SK-N-SH (cell line): ENCODE results near the gene DUSP16. TPM values are rescaled to one million over a fixed set of nuclear protein-coding genes. Genes with fewer than 3 reads are reported as not detected.
A peak's percentile ranks its signal among the peaks of the same experiment; 100 is the strongest.
"Not testable (repeated sequence)": the region's sequence is repeated elsewhere in the genome, so short reads cannot be mapped to it uniquely, and the experiment has no call there.

Experiments used
- CTCF ChIA-PET: fragments of 300-600, 350-600 bp; formaldehyde crosslinking; extraction: SDS; loops from one replicate; lab custom pipeline; 2021; lab: Yijun Ruan, JAX
- POLR2A ChIA-PET: fragments of 350-600 bp; sonication (Branson Sonifier 250); formaldehyde crosslinking; extraction: SDS; loops from one replicate; lab custom pipeline; 2020; ENCODE audit warnings: antibody characterized with exemption, inconsistent platforms; lab: Yijun Ruan, JAX
- DNase-seq: peaks from one replicate; pipeline ENCODE4 v3.0.0; 2012
- H2AFZ ChIP-seq: fragments of 200-600 bp; sonication (generic); 2 replicates; pipeline ENCODE4 v1.8.1; 2016; ENCODE audit warnings: antibody characterized with exemption, mild to moderate bottlenecking, low read depth
- H3F3A ChIP-seq: fragments of 200-600 bp; sonication (generic); replicated peaks from 2 replicates; pipeline ENCODE3; 2016; ENCODE audit warnings: antibody characterized with exemption, mild to moderate bottlenecking; ENCODE audit not compliant: insufficient read depth
- H3K27ac ChIP-seq, 2 experiments: fragments of 200-500 bp in 1 of 2; fragments of 200-600 bp in 1 of 2; sonication (Bioruptor generic) in 1 of 2; sonication (generic), shearing (Covaris generic) in 1 of 2; 2 replicates each; pipeline versions ENCODE4 v1.5.1 to v1.6.1; 2014 to 2016; ENCODE audit warnings: low read depth in 2 of 2, inconsistent platforms in 1 of 2, low read length in 1 of 2, mild to moderate bottlenecking in 1 of 2, mixed read lengths in 1 of 2
- H3K27me3 ChIP-seq: fragments of 200-600 bp; sonication (generic), shearing (Covaris generic); 2 replicates; pipeline ENCODE4 v1.6.1; 2016; ENCODE audit warnings: mixed run types; ENCODE audit not compliant: insufficient read depth
- H3K36me3 ChIP-seq, 2 experiments: fragments of 200-500 bp in 1 of 2; fragments of 200-600 bp in 1 of 2; sonication (Bioruptor generic) in 1 of 2; sonication (generic) in 1 of 2; replicated peaks in 1 of 2; 2 replicates each; pipeline versions ENCODE3 to v1.5.1; 2014 to 2016; ENCODE audit warnings: low read length in 1 of 2, mild to moderate bottlenecking in 1 of 2; ENCODE audit not compliant: insufficient read depth in 2 of 2, control insufficient read depth in 1 of 2
- H3K4me1 ChIP-seq, 2 experiments: fragments of 200-500 bp in 1 of 2; fragments of 200-600 bp in 1 of 2; sonication (Bioruptor generic) in 1 of 2; sonication (generic), shearing (Covaris generic) in 1 of 2; 2 replicates each; pipeline versions ENCODE4 v1.5.1 to v1.6.1; 2014 to 2016; ENCODE audit warnings: low read depth in 1 of 2, low read length in 1 of 2, mixed run types in 1 of 2; ENCODE audit not compliant: insufficient read depth in 2 of 2, control insufficient read depth in 1 of 2
- H3K4me2 ChIP-seq: fragments of 200-600 bp; sonication (generic), shearing (Covaris generic); 2 replicates; pipeline ENCODE4 v1.6.1; 2017; ENCODE audit warnings: mixed run types
- H3K4me3 ChIP-seq, 2 experiments: fragments of 200-500 bp in 1 of 2; fragments of 200-600 bp in 1 of 2; sonication (Bioruptor generic) in 1 of 2; sonication (generic), shearing (Covaris generic) in 1 of 2; 2 replicates each; pipeline versions ENCODE4 v1.5.1 to v1.8.1; 2014 to 2016; ENCODE audit warnings: low read depth in 2 of 2, inconsistent platforms in 1 of 2, low read length in 1 of 2, mild to moderate bottlenecking in 1 of 2, mixed read lengths in 1 of 2, moderate library complexity in 1 of 2
- H3K79me2 ChIP-seq: fragments of 200-600 bp; sonication (generic); 2 replicates; pipeline ENCODE4 v1.8.1; 2017; ENCODE audit warnings: mild to moderate bottlenecking; ENCODE audit not compliant: insufficient read depth
- H3K9ac ChIP-seq: fragments of 200-600 bp; sonication (generic); 2 replicates; pipeline ENCODE4 v1.6.1; 2017; ENCODE audit warnings: mixed run types
- H3K9me2 ChIP-seq: fragments of 200-600 bp; sonication (generic); 2 replicates; pipeline ENCODE4 v1.6.1; 2017; ENCODE audit warnings: mixed run types
- H3K9me3 ChIP-seq: fragments of 200-600 bp; sonication (generic); 2 replicates; pipeline ENCODE4 v1.6.1; 2017; ENCODE audit warnings: mixed run types, mild to moderate bottlenecking, moderate library complexity
- H4K20me1 ChIP-seq: fragments of 200-600 bp; sonication (generic); 2 replicates; pipeline ENCODE4 v1.6.1; 2017; ENCODE audit warnings: mild to moderate bottlenecking, mixed run types; ENCODE audit not compliant: insufficient read depth
- ELF1 ChIP-seq: IDR thresholded peaks from 2 replicates; pipeline ENCODE4 v1.4.0; 2012
- EP300 ChIP-seq, 2 experiments: IDR thresholded peaks; 2 replicates each; pipeline versions ENCODE4 v1.4.0 to v1.6.1; 2012; ENCODE audit warnings: borderline replicate concordance in 1 of 2, low read depth in 1 of 2, low read length in 1 of 2
- EZH2phosphoT487 ChIP-seq: fragments of 200-600 bp; sonication (generic); IDR thresholded peaks from 2 replicates; pipeline ENCODE4 v1.6.1; 2017; ENCODE audit warnings: low read depth, mixed run types, mild to moderate bottlenecking, antibody characterized with exemption, moderate library complexity, borderline replicate concordance
- FOSL2 ChIP-seq: IDR thresholded peaks from 2 replicates; pipeline ENCODE4 v1.4.0; 2012; ENCODE audit warnings: low read depth, mild to moderate bottlenecking, moderate library complexity, borderline replicate concordance
- FOXJ3 ChIP-seq: sonication (generic); formaldehyde crosslinking; IDR thresholded peaks from 2 replicates; pipeline ENCODE4 v1.5.1; 2020; ENCODE audit warnings: mild to moderate bottlenecking, missing genetic modification reagents
- FOXM1 ChIP-seq: IDR thresholded peaks from 2 replicates; pipeline ENCODE4 v1.4.0; 2012; ENCODE audit warnings: low read depth, mild to moderate bottlenecking
- GABPA ChIP-seq: IDR thresholded peaks from 2 replicates; pipeline ENCODE4 v1.4.0; 2012; ENCODE audit warnings: low read depth, mild to moderate bottlenecking
- GATA2 ChIP-seq: sonication (generic); formaldehyde crosslinking; IDR thresholded peaks from 2 replicates; pipeline ENCODE4 v1.5.0; 2020; ENCODE audit warnings: mild to moderate bottlenecking, missing genetic modification reagents
- JUND ChIP-seq: IDR thresholded peaks from 2 replicates; pipeline ENCODE4 v1.4.0; 2012
- MXI1 ChIP-seq: IDR thresholded peaks from 2 replicates; pipeline ENCODE4 v1.6.1; 2012; ENCODE audit warnings: mild to moderate bottlenecking, low read depth, low read length, improper control_type of control experiment
- RAD21 ChIP-seq: IDR thresholded peaks from 2 replicates; pipeline ENCODE4 v1.6.1; 2012; ENCODE audit warnings: mild to moderate bottlenecking, low read length
- RFX5 ChIP-seq: IDR thresholded peaks from 2 replicates; pipeline ENCODE4 v1.6.1; 2012; ENCODE audit warnings: mild to moderate bottlenecking, improper control_type of control experiment, low read length
- RXRA ChIP-seq: IDR thresholded peaks from 2 replicates; pipeline ENCODE4 v1.4.0; 2012; ENCODE audit warnings: low read depth, mild to moderate bottlenecking, borderline replicate concordance
- SIN3A ChIP-seq: IDR thresholded peaks from 2 replicates; pipeline ENCODE4 v1.6.1; 2012; ENCODE audit warnings: low read depth, mild to moderate bottlenecking, low read length, moderate library complexity, borderline replicate concordance
- SMC3 ChIP-seq: IDR thresholded peaks from 2 replicates; pipeline ENCODE4 v1.6.1; 2012; ENCODE audit warnings: low read depth, low read length, improper control_type of control experiment
- TAF1 ChIP-seq: IDR thresholded peaks from 2 replicates; pipeline ENCODE4 v1.6.1; 2012; ENCODE audit warnings: low read depth, mild to moderate bottlenecking, low read length, moderate library complexity, borderline replicate concordance
- TCF12 ChIP-seq: IDR thresholded peaks from 2 replicates; pipeline ENCODE4 v1.4.0; 2012
- TEAD4 ChIP-seq: IDR thresholded peaks from 2 replicates; pipeline ENCODE4 v1.4.0; 2012; ENCODE audit warnings: mild to moderate bottlenecking, borderline replicate concordance; ENCODE audit not compliant: insufficient read depth
- WGBS: methylation state at CpG from one replicate; pipeline ENCODE4 v1.1.6; 2017; ENCODE audit warnings: low lambda C conversion rate; 5-methylcytosine and 5-hydroxymethylcytosine counted together
- polyA plus RNA-seq, 3 experiments: library from polyadenylated mRNA; depleted of rRNA; stranded (reverse); fragments of >200 nt; gene quantifications; 2 replicates each; pipeline ENCODE4 v1.2.3, GENCODE V29; 2012
- TF ChIP-seq, protein P1 (sequence below): IDR thresholded peaks from 2 replicates; pipeline ENCODE4 v1.4.0; 2012; ENCODE audit warnings: low read depth, borderline replicate concordance
- TF ChIP-seq, protein P2 (sequence below): IDR thresholded peaks from 2 replicates; pipeline ENCODE4 v1.6.1; 2012; ENCODE audit warnings: mild to moderate bottlenecking, low read depth, low read length, moderate library complexity

Gene DUSP16
- polyA plus RNA-seq, 1 of the 3 experiments (the other 2 are of a cell fraction), result 7.1 TPM

GRCh38 chr12:12596598-12596997, 33.9 kb upstream of the DUSP16 start:
- DNase-seq, H3K4me2 ChIP-seq, H4K20me1 ChIP-seq, H3K27me3 ChIP-seq, H3K27ac ChIP-seq, CTCF ChIA-PET, H2AFZ ChIP-seq, H3K9me2 ChIP-seq, H3K36me3 ChIP-seq, H3K4me1 ChIP-seq, H3K9ac ChIP-seq, POLR2A ChIA-PET, H3K9me3 ChIP-seq, H3K79me2 ChIP-seq, H3F3A ChIP-seq, H3K4me3 ChIP-seq: not testable (repeated sequence)
- 67% methylated on average over 3 of the region's 3 CpGs for WGBS

DNA sequence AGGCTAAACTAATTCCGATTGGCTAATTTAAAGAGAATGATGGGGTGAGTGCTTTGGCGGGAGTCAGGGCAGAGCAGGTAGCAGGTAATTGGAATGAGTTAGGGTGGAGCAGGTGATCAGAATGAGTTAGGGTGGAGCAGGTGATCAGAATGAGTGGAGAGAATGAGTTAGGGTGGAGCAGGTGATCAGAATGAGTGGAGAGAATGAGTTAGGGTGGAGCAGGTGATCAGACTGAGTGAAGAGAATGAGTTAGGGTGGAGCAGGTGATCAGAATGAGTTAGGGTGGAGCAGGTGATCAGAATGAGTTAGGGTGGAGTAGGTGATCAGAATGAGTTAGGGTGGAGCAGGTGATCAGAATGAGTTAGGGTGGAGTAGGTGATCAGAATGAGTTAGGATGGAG, 33.3 kb upstream of the DUSP16 start:
- H3K79me2 ChIP-seq, H3K4me3 ChIP-seq, H3F3A ChIP-seq, H2AFZ ChIP-seq, CTCF ChIA-PET, H3K4me1 ChIP-seq, H3K9me2 ChIP-seq, H4K20me1 ChIP-seq, POLR2A ChIA-PET, H3K27ac ChIP-seq, H3K27me3 ChIP-seq, H3K36me3 ChIP-seq, H3K9me3 ChIP-seq, DNase-seq, H3K4me2 ChIP-seq, H3K9ac ChIP-seq: not testable (repeated sequence)
- 88% methylated on average over 2 of the region's 2 CpGs for WGBS

- WGBS, result 50% methylated on average over 3 of the region's 3 CpGs
- Histone ChIP-seq H3K4me3 (no peak overlapping the region), H3K9ac (no peak overlapping the region), H3K4me2 (no peak overlapping the region), H4K20me1 (no peaks in the 10 kb centered on the region), H3K27ac (no peak overlapping the region), H2AFZ (peak overlapping the region; percentile 52; the same call in 1 of the 2 replicates), H3K79me2 (no peaks in the 10 kb centered on the region), H3K9me3 (no peaks in the 10 kb centered on the region), H3K4me1 (no peaks in the 10 kb centered on the region), H3K36me3 (no peaks in the 10 kb centered on the region), H3K9me2 (no peaks in the 10 kb centered on the region), H3K27me3 (no peaks in the 10 kb centered on the region), H3F3A (no peaks in the 10 kb centered on the region)
- ChIA-PET POLR2A (no interaction called here), CTCF (interaction anchor here (1.8 kb wide), 1 partner anchor 29 kb away, joined by 8 read pairs; no protein-coding TSS in a partner anchor)
- no peak for DNase-seq
- TF ChIP-seq FOSL2, result peak; percentile 57
- TF ChIP-seq JUND, result peak; percentile 37; the same call in 1 of the 2 replicates
- TF ChIP-seq TEAD4, result 0 out of 2 replicates have a peak, but pooled peaks have one; percentile 15
- TF ChIP-seq, protein P1, sequence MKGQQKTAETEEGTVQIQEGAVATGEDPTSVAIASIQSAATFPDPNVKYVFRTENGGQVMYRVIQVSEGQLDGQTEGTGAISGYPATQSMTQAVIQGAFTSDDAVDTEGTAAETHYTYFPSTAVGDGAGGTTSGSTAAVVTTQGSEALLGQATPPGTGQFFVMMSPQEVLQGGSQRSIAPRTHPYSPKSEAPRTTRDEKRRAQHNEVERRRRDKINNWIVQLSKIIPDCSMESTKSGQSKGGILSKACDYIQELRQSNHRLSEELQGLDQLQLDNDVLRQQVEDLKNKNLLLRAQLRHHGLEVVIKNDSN, result peak; percentile 56; the same call in 1 of the 2 replicates
- no peak for TF ChIP-seq RAD21
- TF ChIP-seq GABPA, result no peak
- no peak for TF ChIP-seq ELF1
- TF ChIP-seq RXRA, result no peak
- no peak for TF ChIP-seq SIN3A
- no peak for TF ChIP-seq GATA2 (CRISPR knock-in tag)
- no peak for TF ChIP-seq TAF1
- TF ChIP-seq SMC3, result no peak
- TF ChIP-seq FOXJ3 (CRISPR knock-in tag), result no peak
- no peak for TF ChIP-seq MXI1
- TF ChIP-seq FOXM1, result no peak
- TF ChIP-seq, protein P2, sequence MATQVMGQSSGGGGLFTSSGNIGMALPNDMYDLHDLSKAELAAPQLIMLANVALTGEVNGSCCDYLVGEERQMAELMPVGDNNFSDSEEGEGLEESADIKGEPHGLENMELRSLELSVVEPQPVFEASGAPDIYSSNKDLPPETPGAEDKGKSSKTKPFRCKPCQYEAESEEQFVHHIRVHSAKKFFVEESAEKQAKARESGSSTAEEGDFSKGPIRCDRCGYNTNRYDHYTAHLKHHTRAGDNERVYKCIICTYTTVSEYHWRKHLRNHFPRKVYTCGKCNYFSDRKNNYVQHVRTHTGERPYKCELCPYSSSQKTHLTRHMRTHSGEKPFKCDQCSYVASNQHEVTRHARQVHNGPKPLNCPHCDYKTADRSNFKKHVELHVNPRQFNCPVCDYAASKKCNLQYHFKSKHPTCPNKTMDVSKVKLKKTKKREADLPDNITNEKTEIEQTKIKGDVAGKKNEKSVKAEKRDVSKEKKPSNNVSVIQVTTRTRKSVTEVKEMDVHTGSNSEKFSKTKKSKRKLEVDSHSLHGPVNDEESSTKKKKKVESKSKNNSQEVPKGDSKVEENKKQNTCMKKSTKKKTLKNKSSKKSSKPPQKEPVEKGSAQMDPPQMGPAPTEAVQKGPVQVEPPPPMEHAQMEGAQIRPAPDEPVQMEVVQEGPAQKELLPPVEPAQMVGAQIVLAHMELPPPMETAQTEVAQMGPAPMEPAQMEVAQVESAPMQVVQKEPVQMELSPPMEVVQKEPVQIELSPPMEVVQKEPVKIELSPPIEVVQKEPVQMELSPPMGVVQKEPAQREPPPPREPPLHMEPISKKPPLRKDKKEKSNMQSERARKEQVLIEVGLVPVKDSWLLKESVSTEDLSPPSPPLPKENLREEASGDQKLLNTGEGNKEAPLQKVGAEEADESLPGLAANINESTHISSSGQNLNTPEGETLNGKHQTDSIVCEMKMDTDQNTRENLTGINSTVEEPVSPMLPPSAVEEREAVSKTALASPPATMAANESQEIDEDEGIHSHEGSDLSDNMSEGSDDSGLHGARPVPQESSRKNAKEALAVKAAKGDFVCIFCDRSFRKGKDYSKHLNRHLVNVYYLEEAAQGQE, result no peak
- no peak for TF ChIP-seq EZH2phosphoT487
- 0 out of 2 replicates have a peak, but pooled peaks have one; percentile 15 for TF ChIP-seq TCF12
- TF ChIP-seq RFX5, result no peak
- no peak for TF ChIP-seq EP300 (IDR thresholded peaks at IDR 0.05; ENCODE audit: borderline replicate concordance in 1 of 2, low read depth in 1 of 2, low read length in 1 of 2)
These were observed 30.3 kb upstream of the DUSP16 start for GRCh38 chr12:12592930-12593329.
